GM21360 (cell line): Measurements from ENCODE around the gene MARVELD1.
"Not testable (repeated sequence)": the region's sequence is repeated elsewhere in the genome, so short reads cannot be mapped to it uniquely, and the experiment has no call there.

Source experiments
- ATAC-seq: cut with Tn5 transposase; IDR thresholded peaks from one replicate; pipeline ENCODE4 v1.9.1; 2021; ENCODE audit warnings: mild to moderate bottlenecking, moderate library complexity; ENCODE audit not compliant: unreplicated experiment

MARVELD1 gene

DNA sequence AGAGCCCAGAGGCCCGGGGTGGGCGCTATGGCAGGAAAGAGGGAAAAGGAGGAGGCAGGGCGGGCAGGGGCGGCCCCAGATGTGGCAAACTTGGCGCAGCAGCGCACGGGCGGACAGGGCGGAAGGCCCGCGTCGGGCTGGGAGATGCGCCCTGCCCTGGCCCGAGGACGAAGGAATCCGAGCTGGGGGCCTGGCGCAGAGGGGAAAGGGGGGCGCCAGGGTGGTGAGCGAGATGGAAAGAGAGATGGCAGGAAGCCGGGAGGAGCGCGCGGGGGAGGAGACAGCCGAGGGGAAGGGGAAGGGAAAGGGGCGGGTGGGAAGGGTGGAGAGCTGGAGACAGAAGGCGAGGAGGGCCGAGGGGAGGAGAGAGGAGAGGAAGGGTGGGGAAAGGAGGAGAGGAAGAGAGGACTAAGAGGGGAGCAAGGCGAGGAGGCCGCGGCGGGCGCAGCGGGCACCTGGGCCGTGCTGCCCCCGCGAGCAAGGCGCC is at the start of gene MARVELD1:
MARVELD1 (plus strand) TSS at position 392 of the 487 bp plus-strand sequence. CDS start 147 bp downstream, outside the sequence.
- no peak for ATAC-seq

- ATAC-seq, result no peak
Measured at GRCh38 chr10:97664282-97664850, 49.2 kb upstream of the MARVELD1 start.

DNA sequence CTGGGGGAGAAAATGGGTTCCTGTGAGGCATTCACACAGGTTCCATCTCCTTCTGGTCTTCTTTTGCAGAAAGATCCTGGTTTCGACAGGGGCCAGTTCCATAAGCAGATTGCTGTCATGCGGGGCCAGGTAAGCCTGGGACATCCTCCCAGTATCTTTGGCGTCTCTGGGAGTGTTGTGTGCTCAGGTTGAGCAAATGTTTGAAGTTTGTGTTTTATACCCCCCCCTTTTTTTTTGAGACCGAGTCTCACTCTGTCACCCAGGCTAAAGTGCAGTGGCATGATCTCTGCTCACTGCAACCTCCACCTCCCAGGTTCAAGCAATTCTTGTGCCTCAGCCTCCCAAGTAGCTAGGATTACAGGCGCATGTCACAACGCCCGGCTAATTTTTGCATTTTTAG is 46.5 kb upstream of the MARVELD1 start:
- ATAC-seq, result no peak

GRCh38 chr10:97667463-97667862 is 46.1 kb upstream of the MARVELD1 start:
- ATAC-seq, result no peak

GRCh38 chr10:97669571-97669970 is 44.0 kb upstream of the MARVELD1 start:
- ATAC-seq, result no peak

- no peak for ATAC-seq
Measured at GRCh38 chr10:97673736-97674525, 39.6 kb upstream of the MARVELD1 start.

DNA sequence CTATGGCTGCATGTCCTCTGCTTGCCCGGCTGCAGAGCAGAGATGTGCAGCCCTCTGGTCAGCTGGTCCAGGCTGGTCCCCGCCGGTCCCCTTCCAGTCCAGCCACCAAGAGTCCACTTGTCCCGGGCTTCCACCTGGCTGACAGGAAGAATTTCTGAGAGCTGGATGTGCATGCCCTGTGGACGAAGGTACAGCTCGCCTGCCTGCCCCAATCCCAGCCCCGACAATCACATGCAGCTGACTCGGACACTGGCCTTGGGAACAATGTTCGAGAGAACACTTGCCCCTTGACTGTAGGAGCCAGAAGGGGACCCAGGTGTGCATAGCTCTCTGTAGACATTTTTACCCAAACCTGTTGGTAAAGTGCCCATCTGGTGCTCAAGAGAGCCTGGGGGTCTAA is 38.3 kb upstream of the MARVELD1 start:
- no peak for ATAC-seq

DNA sequence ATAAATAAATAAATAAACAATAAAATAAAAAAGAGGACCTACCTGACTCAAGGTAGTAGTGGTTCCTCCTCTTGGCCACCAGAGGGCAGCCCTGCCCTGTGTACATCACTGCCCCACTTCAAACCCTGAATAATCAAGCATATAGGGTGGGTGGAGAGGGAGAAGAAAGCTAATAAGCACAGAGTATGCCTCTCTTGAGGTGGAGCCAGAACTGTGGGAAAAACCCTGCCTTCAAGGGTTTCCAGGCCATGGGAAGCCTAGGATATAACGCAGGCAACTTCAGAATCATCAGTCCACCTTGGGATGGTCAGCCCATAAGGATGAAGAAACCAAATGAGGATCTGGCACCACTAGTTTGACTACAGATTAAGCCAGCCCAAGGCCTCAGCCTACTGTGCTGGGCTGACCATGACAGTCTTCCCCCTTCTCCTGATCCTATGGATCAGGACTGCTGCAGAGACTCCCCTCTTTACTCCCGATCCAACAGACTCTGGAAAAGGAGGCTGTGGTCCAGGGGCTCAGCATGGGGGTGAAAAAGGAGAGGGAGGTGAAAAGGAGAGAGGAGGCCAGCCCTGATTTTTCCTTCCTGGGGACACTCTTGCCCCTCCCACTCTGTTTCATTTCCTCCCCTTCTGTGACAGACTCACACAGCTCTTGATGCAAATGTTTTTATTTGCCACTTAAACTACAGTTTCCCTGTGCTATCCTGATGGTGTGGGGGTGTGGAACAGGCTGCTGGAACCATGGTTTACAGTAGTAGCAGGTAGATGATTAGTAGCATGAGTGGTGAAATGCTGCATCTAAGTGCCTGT is 36.6 kb upstream of the MARVELD1 start:
- peak; percentile 77 for ATAC-seq

DNA sequence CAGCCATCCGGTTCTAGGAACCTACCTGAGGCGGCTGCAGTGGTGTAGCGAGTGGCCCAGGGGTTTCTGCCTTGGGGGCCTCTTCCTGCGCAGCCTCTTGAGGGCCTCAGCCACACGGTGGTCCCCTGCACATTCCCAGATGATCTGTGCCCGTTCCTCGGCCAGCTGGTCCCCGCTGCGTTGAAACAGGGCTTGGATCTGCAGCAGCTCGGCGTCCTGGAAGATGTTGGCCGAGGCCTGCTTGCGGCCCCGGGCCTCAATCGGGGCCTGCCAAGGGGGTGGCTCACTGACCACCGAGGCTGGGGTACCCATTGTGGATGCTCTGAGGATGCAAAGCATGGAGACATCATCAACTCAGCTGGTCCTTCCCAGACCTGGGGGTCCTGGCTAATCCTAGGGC is 33.9 kb upstream of the MARVELD1 start:
- no peak for ATAC-seq

- ATAC-seq, result no peak
Measured at GRCh38 chr10:97682042-97682441, 31.5 kb upstream of the MARVELD1 start.

DNA sequence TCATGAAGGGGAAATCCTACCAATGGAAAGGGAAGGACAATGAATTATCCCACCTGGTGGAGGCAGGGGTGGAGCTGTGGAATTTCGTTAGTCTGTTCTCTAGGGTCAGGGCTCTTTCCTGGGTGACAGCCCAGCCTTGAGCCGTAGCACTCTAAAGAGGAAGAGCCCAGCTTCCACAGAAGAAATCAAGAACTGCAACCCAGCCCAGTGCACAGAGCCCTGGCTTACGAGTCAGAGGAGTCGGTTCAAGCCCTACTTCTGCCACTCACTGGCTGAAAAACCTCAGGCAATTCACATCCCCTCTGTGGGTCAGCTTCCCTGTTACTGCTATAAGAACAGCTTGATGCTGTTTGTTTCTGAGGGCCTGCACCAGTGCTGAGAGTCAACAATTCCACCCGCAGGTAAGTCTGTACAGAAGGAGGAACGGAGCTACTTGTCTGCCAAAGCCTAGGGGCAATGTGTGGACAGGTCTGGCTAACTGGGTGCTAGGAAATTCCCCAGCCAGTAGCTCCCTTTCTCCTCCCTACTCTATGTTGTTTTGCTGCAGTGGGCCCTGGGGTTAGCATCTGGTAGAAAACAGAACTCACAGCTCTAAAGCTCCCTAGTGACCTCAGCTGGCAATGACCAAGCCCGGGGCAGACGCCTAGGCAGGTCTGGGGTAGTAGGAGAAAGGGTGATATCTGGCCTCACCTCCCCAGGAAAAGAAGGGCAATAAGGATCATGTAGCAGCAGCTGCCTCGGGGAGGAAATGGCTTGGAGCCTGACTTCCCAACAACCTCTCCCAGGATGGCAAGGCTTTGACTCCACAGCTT is 29.8 kb upstream of the MARVELD1 start:
- ATAC-seq, result no peak

GRCh38 chr10:97684368-97684713 is 29.2 kb upstream of the MARVELD1 start:
- ATAC-seq, result not testable (repeated sequence)

GRCh38 chr10:97684866-97685394 is 28.6 kb upstream of the MARVELD1 start:
- ATAC-seq, result no peak

GRCh38 chr10:97685395-97685958 is 28.1 kb upstream of the MARVELD1 start:
- no peak for ATAC-seq

- ATAC-seq, result no peak
Measured at GRCh38 chr10:97686301-97686961, 27.1 kb upstream of the MARVELD1 start.

- peak; percentile 85 for ATAC-seq
Measured at GRCh38 chr10:97686962-97687784, 26.4 kb upstream of the MARVELD1 start, which contains the start of gene AVPI1. Gene AVPI1 (minus strand): TSS chr10:97687241. CDS start chr10:97679905, 7,336 bp downstream.

DNA sequence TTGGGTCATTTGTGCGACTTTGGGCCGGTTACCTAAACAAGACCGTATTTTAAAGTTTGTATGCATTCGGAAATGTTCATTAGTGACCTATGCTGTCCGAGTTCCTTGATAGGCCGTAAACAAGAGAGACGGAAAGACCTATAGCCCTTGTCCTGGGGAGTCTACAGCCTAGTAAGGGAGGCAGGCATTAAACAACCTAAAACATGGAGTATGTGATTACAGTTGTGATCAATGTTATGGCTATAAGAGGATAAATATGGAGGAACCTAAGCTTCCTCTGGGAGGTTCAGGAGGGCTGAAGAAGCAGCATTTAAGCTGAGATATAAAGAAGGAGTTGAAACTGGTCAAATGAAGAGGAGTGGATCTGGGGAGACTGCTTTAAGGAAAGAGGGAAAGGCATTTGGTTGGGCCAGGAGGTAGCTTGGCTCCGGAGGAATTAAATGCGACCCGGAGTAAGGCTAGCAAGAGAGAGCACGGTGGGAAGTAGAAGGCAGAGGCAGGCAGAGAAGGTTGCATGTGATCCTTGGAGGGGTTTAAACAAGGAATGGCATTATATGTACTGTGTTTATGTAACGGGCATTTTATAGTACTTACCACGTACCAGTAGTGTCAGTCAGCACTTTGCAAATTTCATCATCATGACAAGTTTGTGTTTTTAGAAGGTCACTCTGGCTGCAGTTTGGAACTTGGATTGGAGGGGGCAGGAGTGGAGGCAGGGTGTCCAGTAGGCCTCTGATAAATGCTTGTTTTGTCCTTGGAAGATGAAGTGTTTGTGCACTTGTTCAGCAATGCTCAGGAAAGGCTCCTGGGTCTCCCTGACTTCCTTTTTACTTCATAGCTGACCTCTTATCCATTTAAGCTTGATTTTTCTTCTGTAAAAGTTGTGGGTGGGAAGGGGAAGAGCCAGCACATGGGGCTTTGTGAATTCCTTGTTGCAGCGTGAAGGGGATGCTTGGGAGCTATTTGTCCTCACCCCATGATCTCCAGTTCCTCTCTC is 25.4 kb upstream of the MARVELD1 start:
- ATAC-seq, result no peak
